Measurements from ENCODE around the gene CPNE4. TPM values are rescaled to one million over a fixed set of nuclear protein-coding genes. Genes with fewer than 3 reads are reported as not detected.

The CPNE4 gene
- total and polyA plus RNA-seq, 5 donors from 2014 or later: not detected

- Histone ChIP-seq H3K4me3 (ENCODE audit: low read depth, low read length) (no peak overlapping the region), H3K27ac (ENCODE audit: insufficient read depth, low read length, poor library complexity, severe bottlenecking) (no peak overlapping the region), H3K4me1 (ENCODE audit: control insufficient read depth, insufficient read depth, low read length, poor library complexity, severe bottlenecking) (no peaks in the 10 kb centered on the region), H3K36me3 (ENCODE audit: control insufficient read depth, insufficient read depth, low read length) (no peaks in the 10 kb centered on the region), H3K27me3 (ENCODE audit: control insufficient read depth, insufficient read depth, low read length) (no peaks in the 10 kb centered on the region), H3K9me3 (ENCODE audit: control insufficient read depth in 2 of 2, low read length in 2 of 2) (no peaks in the 10 kb centered on the region)
- Mint-ChIP-seq H3K27ac (no peak overlapping the region), H3K27me3 (peaks cover 5% of the 10 kb centered on the region), H3K36me3 (no peaks in the 10 kb centered on the region), H3K9me3 (peaks cover 0 to 2% (median 0%) of the 10 kb centered on the region in 7 donors), H3K4me1 (no peaks in the 10 kb centered on the region), H3K4me3 (no peak overlapping the region)
- ATAC-seq (ENCODE audit: low read depth in 2 of 2): no peak
- no peak for DNase-seq
Measured at GRCh38 chr3:132016061-132017041, 18.5 kb downstream of the CPNE4 start.

- no peak overlapping the region for H3K4me3 Mint-ChIP-seq
- DNase-seq (no peak), ATAC-seq (ENCODE audit: low read depth in 2 of 2) (no peak)
- Histone ChIP-seq H3K9me3 (ENCODE audit: control insufficient read depth in 2 of 2, low read length in 2 of 2) (no peaks in the 10 kb centered on the region), H3K27ac (ENCODE audit: insufficient read depth, low read length, poor library complexity, severe bottlenecking) (no peak overlapping the region), H3K36me3 (ENCODE audit: control insufficient read depth, insufficient read depth, low read length) (no peaks in the 10 kb centered on the region), H3K4me1 (ENCODE audit: control insufficient read depth, insufficient read depth, low read length, poor library complexity, severe bottlenecking) (no peaks in the 10 kb centered on the region), H3K27me3 (ENCODE audit: control insufficient read depth, insufficient read depth, low read length) (no peaks in the 10 kb centered on the region), H3K4me3 (ENCODE audit: low read depth, low read length) (no peak overlapping the region)
- no peak overlapping the region for H3K27ac Mint-ChIP-seq
- no peaks in the 10 kb centered on the region for H3K36me3 Mint-ChIP-seq
- H3K27me3 Mint-ChIP-seq: peaks cover 5% of the 10 kb centered on the region
- peaks cover 0 to 2% (median 0%) of the 10 kb centered on the region in 7 donors for H3K9me3 Mint-ChIP-seq
- no peaks in the 10 kb centered on the region for H3K4me1 Mint-ChIP-seq
Measured at GRCh38 chr3:132014105-132014504, 20.7 kb downstream of the CPNE4 start.

- no peak for DNase-seq
- Mint-ChIP-seq H3K4me1 (no peaks in the 10 kb centered on the region), H3K36me3 (no peaks in the 10 kb centered on the region), H3K27me3 (no peaks in the 10 kb centered on the region), H3K27ac (no peak overlapping the region), H3K9me3 (no peaks in the 10 kb centered on the region), H3K4me3 (no peak overlapping the region)
- H3K27me3 ChIP-seq (ENCODE audit: control insufficient read depth, insufficient read depth, low read length): no peaks in the 10 kb centered on the region
- ATAC-seq (ENCODE audit: low read depth in 2 of 2): no peak
- no peak overlapping the region for H3K4me3 ChIP-seq (ENCODE audit: low read depth, low read length)
- no peaks in the 10 kb centered on the region for H3K36me3 ChIP-seq (ENCODE audit: control insufficient read depth, insufficient read depth, low read length)
- no peaks in the 10 kb centered on the region for H3K4me1 ChIP-seq (ENCODE audit: control insufficient read depth, insufficient read depth, low read length, poor library complexity, severe bottlenecking)
- H3K9me3 ChIP-seq (ENCODE audit: control insufficient read depth in 2 of 2, low read length in 2 of 2): no peaks in the 10 kb centered on the region
- no peak overlapping the region for H3K27ac ChIP-seq (ENCODE audit: insufficient read depth, low read length, poor library complexity, severe bottlenecking)
Measured at GRCh38 chr3:132009241-132009640, 25.6 kb downstream of the CPNE4 start.

GRCh38 chr3:132008837-132009236 lies 26.0 kb downstream of the CPNE4 start:
- H3K27me3 ChIP-seq (ENCODE audit: control insufficient read depth, insufficient read depth, low read length): no peaks in the 10 kb centered on the region
- Mint-ChIP-seq H3K27ac (no peak overlapping the region), H3K4me1 (no peaks in the 10 kb centered on the region), H3K9me3 (no peaks in the 10 kb centered on the region), H3K27me3 (no peaks in the 10 kb centered on the region), H3K36me3 (no peaks in the 10 kb centered on the region), H3K4me3 (no peak overlapping the region)
- no peaks in the 10 kb centered on the region for H3K36me3 ChIP-seq (ENCODE audit: control insufficient read depth, insufficient read depth, low read length)
- H3K9me3 ChIP-seq (ENCODE audit: control insufficient read depth in 2 of 2, low read length in 2 of 2): no peaks in the 10 kb centered on the region
- no peaks in the 10 kb centered on the region for H3K4me1 ChIP-seq (ENCODE audit: control insufficient read depth, insufficient read depth, low read length, poor library complexity, severe bottlenecking)
- no peak for DNase-seq
- ATAC-seq (ENCODE audit: low read depth in 2 of 2): no peak
- H3K27ac ChIP-seq (ENCODE audit: insufficient read depth, low read length, poor library complexity, severe bottlenecking): no peak overlapping the region
- H3K4me3 ChIP-seq (ENCODE audit: low read depth, low read length): no peak overlapping the region

- Mint-ChIP-seq H3K4me1 (no peaks in the 10 kb centered on the region), H3K36me3 (no peaks in the 10 kb centered on the region), H3K27me3 (no peaks in the 10 kb centered on the region), H3K27ac (no peak overlapping the region), H3K4me3 (no peak overlapping the region), H3K9me3 (no peaks in the 10 kb centered on the region)
- Histone ChIP-seq H3K36me3 (ENCODE audit: control insufficient read depth, insufficient read depth, low read length) (no peaks in the 10 kb centered on the region), H3K4me3 (ENCODE audit: low read depth, low read length) (no peak overlapping the region), H3K27ac (ENCODE audit: insufficient read depth, low read length, poor library complexity, severe bottlenecking) (no peak overlapping the region), H3K9me3 (ENCODE audit: control insufficient read depth in 2 of 2, low read length in 2 of 2) (no peaks in the 10 kb centered on the region), H3K4me1 (ENCODE audit: control insufficient read depth, insufficient read depth, low read length, poor library complexity, severe bottlenecking) (no peaks in the 10 kb centered on the region), H3K27me3 (ENCODE audit: control insufficient read depth, insufficient read depth, low read length) (no peaks in the 10 kb centered on the region)
- no peak for DNase-seq
- no peak for ATAC-seq (ENCODE audit: low read depth in 2 of 2)
Measured at GRCh38 chr3:132007617-132008016, 27.2 kb downstream of the CPNE4 start.

- H3K9me3 ChIP-seq (ENCODE audit: control insufficient read depth in 2 of 2, low read length in 2 of 2): no peaks in the 10 kb centered on the region
- H3K4me3 Mint-ChIP-seq: no peak overlapping the region
- DNase-seq (peak in 1 of 3 donors; percentile 22), ATAC-seq (ENCODE audit: low read depth in 2 of 2) (no peak)
- H3K36me3 Mint-ChIP-seq: no peaks in the 10 kb centered on the region
- no peak overlapping the region for H3K27ac Mint-ChIP-seq
- H3K4me1 ChIP-seq (ENCODE audit: control insufficient read depth, insufficient read depth, low read length, poor library complexity, severe bottlenecking): no peaks in the 10 kb centered on the region
- H3K4me1 Mint-ChIP-seq: no peaks in the 10 kb centered on the region
- H3K36me3 ChIP-seq (ENCODE audit: control insufficient read depth, insufficient read depth, low read length): no peaks in the 10 kb centered on the region
- H3K27me3 ChIP-seq (ENCODE audit: control insufficient read depth, insufficient read depth, low read length): no peaks in the 10 kb centered on the region
- H3K27me3 Mint-ChIP-seq: no peaks in the 10 kb centered on the region
- no peaks in the 10 kb centered on the region for H3K9me3 Mint-ChIP-seq
- no peak overlapping the region for H3K4me3 ChIP-seq (ENCODE audit: low read depth, low read length)
- no peak overlapping the region for H3K27ac ChIP-seq (ENCODE audit: insufficient read depth, low read length, poor library complexity, severe bottlenecking)
Measured at GRCh38 chr3:132006605-132007204, 28.1 kb downstream of the CPNE4 start.

- Histone ChIP-seq H3K27ac (ENCODE audit: insufficient read depth, low read length, poor library complexity, severe bottlenecking) (no peak overlapping the region), H3K36me3 (ENCODE audit: control insufficient read depth, insufficient read depth, low read length) (no peaks in the 10 kb centered on the region), H3K27me3 (ENCODE audit: control insufficient read depth, insufficient read depth, low read length) (peaks cover 2% of the 10 kb centered on the region), H3K4me3 (ENCODE audit: low read depth, low read length) (no peak overlapping the region), H3K9me3 (ENCODE audit: control insufficient read depth in 2 of 2, low read length in 2 of 2) (no peaks in the 10 kb centered on the region), H3K4me1 (ENCODE audit: control insufficient read depth, insufficient read depth, low read length, poor library complexity, severe bottlenecking) (no peaks in the 10 kb centered on the region)
- Mint-ChIP-seq H3K4me3 (no peak overlapping the region), H3K27ac (no peak overlapping the region), H3K27me3 (no peaks in the 10 kb centered on the region), H3K4me1 (no peaks in the 10 kb centered on the region), H3K9me3 (peaks cover 0 to 2% (median 0%) of the 10 kb centered on the region in 7 donors), H3K36me3 (no peaks in the 10 kb centered on the region)
- ATAC-seq (ENCODE audit: low read depth in 2 of 2): no peak
- no peak for DNase-seq
Measured at GRCh38 chr3:132004571-132004970, 30.2 kb downstream of the CPNE4 start.

Measured in CD4-positive, CD25-positive, alpha-beta regulatory T cell (primary cell).